ENCODE results near the gene GSTP1. TPM values are rescaled to one million over a fixed set of nuclear protein-coding genes. Genes with fewer than 3 reads are reported as not detected.

Gene GSTP1
- total and polyA plus RNA-seq, 9 of the 15 experiments (the other 6 are each of a cell fraction or from before 2014, with no cell fraction given), result 592 to 2,150 (median 1,204) TPM

DNA sequence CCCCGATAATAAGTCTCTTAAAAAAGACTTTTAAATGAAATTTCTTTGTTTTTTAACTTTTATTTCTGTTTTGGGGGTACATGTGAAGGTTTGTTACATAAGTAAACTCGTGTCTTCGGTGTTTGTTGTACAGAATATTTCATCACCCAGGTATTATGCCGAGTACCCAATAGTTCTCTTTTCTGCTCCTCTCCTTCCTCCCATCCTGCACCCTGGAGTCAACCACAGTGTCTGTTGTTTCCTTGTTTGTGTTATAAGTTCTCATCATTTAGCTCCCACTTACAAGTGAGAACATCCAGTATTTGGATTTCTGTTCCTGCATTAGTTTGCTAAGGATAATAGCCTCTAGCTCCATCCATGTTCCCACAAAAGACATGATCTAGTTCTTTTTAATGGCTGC is 1.6 kb upstream of the GSTP1 start (continued):
- TF ChIP-seq TOE1 (IDR thresholded peaks at IDR 0.05; ENCODE audit: borderline replicate concordance), result no peak
- TF ChIP-seq TOE1 (CRISPR knock-in tag; IDR thresholded peaks at IDR 0.05; ENCODE audit: borderline replicate concordance, low read depth), result no peak
- TF ChIP-seq, protein P1, sequence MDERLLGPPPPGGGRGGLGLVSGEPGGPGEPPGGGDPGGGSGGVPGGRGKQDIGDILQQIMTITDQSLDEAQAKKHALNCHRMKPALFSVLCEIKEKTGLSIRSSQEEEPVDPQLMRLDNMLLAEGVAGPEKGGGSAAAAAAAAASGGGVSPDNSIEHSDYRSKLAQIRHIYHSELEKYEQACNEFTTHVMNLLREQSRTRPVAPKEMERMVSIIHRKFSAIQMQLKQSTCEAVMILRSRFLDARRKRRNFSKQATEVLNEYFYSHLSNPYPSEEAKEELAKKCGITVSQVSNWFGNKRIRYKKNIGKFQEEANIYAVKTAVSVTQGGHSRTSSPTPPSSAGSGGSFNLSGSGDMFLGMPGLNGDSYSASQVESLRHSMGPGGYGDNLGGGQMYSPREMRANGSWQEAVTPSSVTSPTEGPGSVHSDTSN (CRISPR knock-in tag; IDR thresholded peaks at IDR 0.05; ENCODE audit: low read depth), result no peak
- TF ChIP-seq, protein P1 (tag; conservative IDR thresholded peaks at IDR 0.05; ENCODE audit: low read depth), result no peak
- TF ChIP-seq SIX5 (IDR thresholded peaks at IDR 0.05; ENCODE audit: borderline replicate concordance in 1 of 2, insufficient read depth in 1 of 2, low read depth in 1 of 2, low read length in 2 of 2), result no peak
- TF ChIP-seq PURB (CRISPR knock-in tag; IDR thresholded peaks at IDR 0.05; ENCODE audit: low read depth), result no peak

DNA sequence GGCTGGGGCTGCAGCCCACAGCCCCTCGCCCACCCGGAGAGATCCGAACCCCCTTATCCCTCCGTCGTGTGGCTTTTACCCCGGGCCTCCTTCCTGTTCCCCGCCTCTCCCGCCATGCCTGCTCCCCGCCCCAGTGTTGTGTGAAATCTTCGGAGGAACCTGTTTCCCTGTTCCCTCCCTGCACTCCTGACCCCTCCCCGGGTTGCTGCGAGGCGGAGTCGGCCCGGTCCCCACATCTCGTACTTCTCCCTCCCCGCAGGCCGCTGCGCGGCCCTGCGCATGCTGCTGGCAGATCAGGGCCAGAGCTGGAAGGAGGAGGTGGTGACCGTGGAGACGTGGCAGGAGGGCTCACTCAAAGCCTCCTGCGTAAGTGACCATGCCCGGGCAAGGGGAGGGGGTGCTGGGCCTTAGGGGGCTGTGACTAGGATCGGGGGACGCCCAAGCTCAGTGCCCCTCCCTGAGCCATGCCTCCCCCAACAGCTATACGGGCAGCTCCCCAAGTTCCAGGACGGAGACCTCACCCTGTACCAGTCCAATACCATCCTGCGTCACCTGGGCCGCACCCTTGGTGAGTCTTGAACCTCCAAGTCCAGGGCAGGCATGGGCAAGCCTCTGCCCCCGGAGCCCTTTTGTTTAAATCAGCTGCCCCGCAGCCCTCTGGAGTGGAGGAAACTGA is 731 bp downstream of the GSTP1 start:
- peak; percentile 73 for ATAC-seq
- FAIRE-seq, result no peak
- intact Hi-C loops (cut with micrococcal nuclease), result loop anchor here (5.0 kb wide), 3 partner anchors 77 to 232 kb away; partner anchors contain the start of genes CDK2AP2, PITPNM1, POLD4 and PPP1CA
- peaks cover 5% of the 10 kb centered on the region for H3K9me1 ChIP-seq (ENCODE audit: control insufficient read depth, insufficient read depth, low read length)
- ChIA-PET POLR2A (interaction anchor here (0.6 to 2.8 kb wide), 10 partner anchors 8 to 183 kb away, joined by 3 to 21 read pairs (median 8); partner anchors contain the start of gene PPP1CA), CTCF (ENCODE audit: low intra/inter-chr PET ratio) (no interaction called here)
- H3K4me3 ChIP-seq, result peak overlapping the region; percentile 62
- H3K9me3 ChIP-seq (replicated peaks; ENCODE audit: control insufficient read depth, insufficient read depth, low read depth, low read length), result no peaks in the 10 kb centered on the region
- H3K4me1 ChIP-seq (replicated peaks in 1 of 2; ENCODE audit: control insufficient read depth in 2 of 2, insufficient read depth in 2 of 2, low read length in 2 of 2), result peaks cover 29 to 46% of the 10 kb centered on the region in 2 experiments
- no TSS peak for BruUV-seq (replicated peaks)
- in situ Hi-C loops (cut with MboI), result no loop called here
- H3K36me3 ChIP-seq (ENCODE audit: control insufficient read depth, insufficient read depth, low read length), result peaks cover 41% of the 10 kb centered on the region
- WGBS (ENCODE audit: insufficient coverage, low coverage, missing lambda C conversion rate), result 9% methylated on average over 22 of the region's 33 CpGs
- no peak overlapping the region for H2AFZ ChIP-seq (ENCODE audit: low read depth, low read length)
- H3K79me2 ChIP-seq (ENCODE audit: control insufficient read depth, insufficient read depth, low read length), result peaks cover 43% of the 10 kb centered on the region
- DNase-seq (ENCODE audit: extremely low read depth in 1 of 4, low spot score in 3 of 4), result peak; percentile 58 to 74 (median 72)
- no peaks in the 10 kb centered on the region for H3K27me3 ChIP-seq (ENCODE audit: control insufficient read depth in 2 of 2, insufficient read depth in 2 of 2, low read length in 2 of 2)
- peaks cover 14% of the 10 kb centered on the region; the same call in 1 of the 2 replicates for H4K20me1 ChIP-seq (replicated peaks; ENCODE audit: control insufficient read depth, insufficient read depth, low read length)
- H3K27ac ChIP-seq (ENCODE audit: extremely low read depth, low read depth, low read length), result peak overlapping the region; percentile 89
- peak overlapping the region; percentile 89 to 99 for H3K9ac ChIP-seq (ENCODE audit: insufficient read depth in 1 of 2, low read depth in 2 of 2, low read length in 2 of 2)
- peak overlapping the region; percentile 87 for H3K4me2 ChIP-seq (ENCODE audit: insufficient read depth, low read length)
- TF ChIP-seq PCBP1 (IDR thresholded peaks at IDR 0.05; ENCODE audit: low read depth, low read length, poor library complexity, severe bottlenecking), result peak; percentile 2
- no peak for TF ChIP-seq NCOR1 (IDR thresholded peaks at IDR 0.05)
- no peak for TF ChIP-seq ZNF146 (CRISPR knock-in tag; IDR thresholded peaks at IDR 0.05; ENCODE audit: unreplicated experiment)
- TF ChIP-seq KDM2B (CRISPR knock-in tag; IDR thresholded peaks at IDR 0.05), result 0 out of 2 replicates have a peak, but pooled peaks have one; percentile 12
- 0 out of 2 replicates have a peak, but pooled peaks have one; percentile 39 for TF ChIP-seq LCOR (CRISPR knock-in tag; IDR thresholded peaks at IDR 0.05)
